HCT116 (cell line): ENCODE measurements around the gene KCNK3.

Experiments
- CTCF ChIP-seq, 3 experiments: fragments of 200-600 bp in 1 of 3; sonication (generic) in 1 of 3; IDR thresholded peaks in 2 of 3; conservative IDR thresholded peaks in 1 of 3; 2 replicates each; pipeline ENCODE4 v1.5.1; 2012 to 2017; ENCODE audit warnings: low read depth in 2 of 3, low read length in 2 of 3, antibody characterized with exemption in 1 of 3, borderline replicate concordance in 1 of 3, control low read depth in 1 of 3, mild to moderate bottlenecking in 1 of 3, mixed read lengths in 1 of 3, mixed run types in 1 of 3, moderate library complexity in 1 of 3; ENCODE audit not compliant: insufficient read depth in 1 of 3
- EZH2 ChIP-seq: fragments of 200-600 bp; sonication (generic); IDR thresholded peaks from 2 replicates; pipeline ENCODE4 v1.6.1; 2017; ENCODE audit warnings: antibody characterized with exemption, mixed run types
- JUND ChIP-seq: IDR thresholded peaks from 2 replicates; pipeline ENCODE4 v1.6.1; 2012
- REST ChIP-seq: IDR thresholded peaks from 2 replicates; pipeline ENCODE4 v1.6.1; 2012; ENCODE audit warnings: low read depth

- TF ChIP-seq JUND (no peak), REST (no peak), CTCF (IDR thresholded peaks at IDR 0.05 in 2 of 3, conservative IDR thresholded peaks at IDR 0.05 in 1 of 3; ENCODE audit: borderline replicate concordance in 1 of 3, insufficient read depth in 1 of 3, low read depth in 2 of 3, low read length in 2 of 3) (no peak), EZH2 (no peak)
Measured at GRCh38 chr2:26670171-26670570, 22.4 kb upstream of the KCNK3 start.
